Measurements from ENCODE around the gene APOBEC3F. TPM values are rescaled to one million over a fixed set of nuclear protein-coding genes. Genes with fewer than 3 reads are reported as not detected.
"Not testable (repeated sequence)": the region's sequence is repeated elsewhere in the genome, so short reads cannot be mapped to it uniquely, and the experiment has no call there.

Gene APOBEC3F
- total RNA-seq, 1 donor from 2014 or later: 5.4 TPM

DNA sequence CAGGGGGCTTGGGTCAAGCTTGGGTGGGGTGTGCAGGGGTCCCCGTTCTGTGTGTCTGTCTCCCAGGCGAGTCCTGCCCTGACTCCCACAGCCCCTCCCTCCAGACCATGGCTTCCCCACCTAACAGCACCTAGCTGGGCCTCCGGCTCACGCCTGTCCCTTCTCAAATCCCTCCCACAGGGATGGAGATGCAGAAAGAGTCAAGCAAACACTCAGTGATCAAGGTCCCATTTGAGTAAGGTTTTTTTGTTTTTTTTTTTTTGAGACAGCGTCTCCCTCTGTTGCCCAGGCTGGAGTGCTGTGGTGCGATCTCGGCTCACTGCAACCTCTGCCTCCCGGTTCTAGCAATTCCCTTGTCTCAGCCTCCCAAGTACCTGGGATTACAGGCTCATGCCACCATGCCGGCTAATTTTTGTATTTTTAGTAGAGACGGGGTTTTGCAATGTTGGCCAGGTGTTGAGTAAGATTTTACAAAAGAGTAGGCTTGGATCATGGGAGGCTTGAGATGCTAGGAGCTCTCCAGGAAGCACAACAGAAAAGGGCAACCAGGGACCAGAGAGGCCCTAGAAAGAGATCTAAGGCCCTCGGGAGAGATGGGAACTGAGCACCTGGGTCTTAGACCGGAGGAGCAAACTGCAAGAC lies 14.0 kb upstream of the APOBEC3F start:
- DNase-seq (ENCODE audit: low read depth in 2 of 2): no peak

DNA sequence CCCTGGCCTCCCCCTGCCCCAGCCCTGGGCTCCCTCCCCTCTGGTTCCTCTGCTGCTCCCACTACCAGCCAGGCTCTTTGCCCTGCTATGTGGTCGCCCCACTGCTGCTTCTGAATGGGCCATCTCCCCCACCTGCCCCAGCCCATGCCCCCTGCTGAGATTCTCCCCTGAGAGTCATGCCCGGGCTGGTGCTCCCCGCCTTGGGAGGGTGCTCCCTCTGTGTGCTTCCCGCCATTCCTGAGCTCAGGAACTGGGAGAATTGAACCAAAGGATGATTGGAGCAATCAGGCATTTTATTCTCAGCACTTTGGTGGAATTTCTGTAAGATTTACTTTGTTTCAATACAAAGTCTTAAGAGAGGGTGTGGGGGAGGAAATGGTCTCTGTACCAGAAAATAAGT lies 12.9 kb upstream of the APOBEC3F start:
- DNase-seq (ENCODE audit: low read depth in 2 of 2): no peak

DNA sequence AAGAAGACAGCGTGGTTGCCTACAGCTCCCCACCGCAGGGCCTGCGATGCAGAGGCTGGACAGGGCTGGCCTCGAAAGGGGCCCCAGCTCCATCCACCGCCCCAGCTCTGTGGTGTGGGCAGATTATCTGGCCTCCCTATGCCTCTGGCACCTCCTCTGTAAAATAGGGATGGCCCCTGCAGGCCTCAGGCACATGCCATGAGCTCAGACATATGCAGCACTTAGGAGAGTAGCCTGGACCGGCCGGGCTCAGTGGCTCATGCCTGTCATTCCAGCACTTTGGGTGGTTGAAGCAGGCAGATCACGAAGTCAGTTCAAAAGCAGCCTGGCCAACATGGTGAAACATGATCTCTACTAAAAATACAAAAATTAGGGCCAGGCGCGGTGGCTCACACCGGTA lies 12.4 kb upstream of the APOBEC3F start:
- DNase-seq (ENCODE audit: low read depth in 2 of 2): no peak

DNA sequence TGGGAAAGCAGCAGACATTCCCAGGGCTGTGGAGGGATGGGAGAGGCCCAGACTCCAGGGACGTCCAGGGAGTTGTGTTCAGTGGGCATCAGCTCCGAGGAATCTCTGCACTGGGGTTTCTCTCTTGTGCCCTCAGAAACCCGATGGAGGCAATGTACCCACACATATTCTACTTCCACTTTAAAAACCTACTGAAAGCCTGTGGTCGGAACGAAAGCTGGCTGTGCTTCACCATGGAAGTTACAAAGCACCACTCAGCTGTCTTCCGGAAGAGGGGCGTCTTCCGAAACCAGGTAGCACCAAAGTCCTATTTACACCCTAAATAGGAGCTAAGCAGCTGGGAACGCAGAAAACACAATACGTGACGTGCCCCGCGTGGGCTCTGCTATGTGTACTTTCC lies 11.4 kb upstream of the APOBEC3F start:
- no peak for DNase-seq (ENCODE audit: low read depth in 2 of 2)

DNA sequence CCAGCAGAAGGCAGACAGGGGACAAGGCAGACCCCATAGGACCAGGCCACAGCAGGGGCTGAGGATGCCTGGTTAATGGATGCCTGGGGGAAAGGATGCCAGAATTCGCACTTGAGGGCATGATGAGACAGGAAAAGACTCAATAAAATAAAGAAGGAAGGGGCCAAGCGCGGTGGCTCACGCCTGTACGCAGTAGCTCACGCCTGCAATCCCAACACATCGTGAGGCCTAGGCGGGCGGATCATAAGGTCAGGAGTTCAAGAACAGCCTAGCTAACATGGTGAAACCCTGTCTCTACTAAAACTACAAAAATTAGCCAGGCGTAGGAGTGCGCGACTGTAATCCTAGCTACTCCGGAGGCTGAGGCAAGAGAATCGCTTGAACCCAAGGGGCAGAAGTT lies 10.0 kb upstream of the APOBEC3F start:
- no peak for DNase-seq (ENCODE audit: low read depth in 2 of 2)

DNA sequence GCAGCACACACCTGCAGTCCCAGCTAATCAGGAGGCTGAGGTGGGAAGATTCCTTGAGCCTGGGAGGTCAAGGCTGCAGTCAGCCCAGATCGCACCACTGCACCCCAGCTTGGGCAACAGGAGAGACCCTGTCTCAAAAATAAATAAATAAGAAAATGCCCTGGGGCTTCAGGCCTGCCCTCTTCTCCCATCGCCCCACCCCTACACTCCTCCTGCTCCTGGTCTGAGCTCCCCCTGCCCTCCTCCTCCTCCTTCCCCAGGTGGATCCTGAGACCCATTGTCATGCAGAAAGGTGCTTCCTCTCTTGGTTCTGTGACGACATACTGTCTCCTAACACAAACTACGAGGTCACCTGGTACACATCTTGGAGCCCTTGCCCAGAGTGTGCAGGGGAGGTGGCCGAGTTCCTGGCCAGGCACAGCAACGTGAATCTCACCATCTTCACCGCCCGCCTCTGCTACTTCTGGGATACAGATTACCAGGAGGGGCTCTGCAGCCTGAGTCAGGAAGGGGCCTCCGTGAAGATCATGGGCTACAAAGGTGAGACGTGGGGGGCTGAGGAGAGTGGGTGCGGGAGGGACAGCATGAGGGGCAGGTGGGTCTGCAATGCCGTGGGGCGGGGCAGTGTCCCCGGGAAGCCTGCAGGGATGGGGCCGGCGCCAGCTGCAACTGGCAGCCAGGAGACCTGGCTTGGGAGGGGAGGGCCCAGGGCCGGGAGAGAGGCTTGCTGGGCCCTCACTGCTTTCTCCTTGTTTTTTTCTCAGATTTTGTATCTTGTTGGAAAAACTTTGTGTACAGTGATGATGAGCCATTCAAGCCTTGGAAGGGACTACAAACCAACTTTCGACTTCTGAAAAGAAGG lies 9.0 kb upstream of the APOBEC3F start:
- DNase-seq (ENCODE audit: low read depth in 2 of 2): not testable (repeated sequence)

DNA sequence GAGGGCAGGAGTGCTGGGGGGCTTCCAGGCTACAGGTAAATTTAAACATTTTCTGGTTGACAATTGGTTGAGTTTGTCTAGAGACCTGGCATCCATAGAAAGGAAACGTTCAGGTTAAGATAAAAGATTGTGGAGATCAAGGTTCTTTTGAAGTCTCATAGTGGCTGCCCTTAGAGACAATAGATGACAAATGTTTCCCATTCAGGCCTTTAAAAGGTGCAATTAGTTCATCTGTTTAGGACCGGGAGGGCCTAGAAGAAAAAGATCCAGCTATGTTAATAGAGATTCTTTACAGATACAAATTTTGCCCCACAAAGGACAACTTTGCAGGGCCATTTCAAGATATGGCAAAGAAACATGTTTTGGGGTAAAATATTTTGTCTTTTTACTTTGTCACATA lies 3.6 kb upstream of the APOBEC3F start:
- DNase-seq (ENCODE audit: low read depth in 2 of 2): not testable (repeated sequence)

DNA sequence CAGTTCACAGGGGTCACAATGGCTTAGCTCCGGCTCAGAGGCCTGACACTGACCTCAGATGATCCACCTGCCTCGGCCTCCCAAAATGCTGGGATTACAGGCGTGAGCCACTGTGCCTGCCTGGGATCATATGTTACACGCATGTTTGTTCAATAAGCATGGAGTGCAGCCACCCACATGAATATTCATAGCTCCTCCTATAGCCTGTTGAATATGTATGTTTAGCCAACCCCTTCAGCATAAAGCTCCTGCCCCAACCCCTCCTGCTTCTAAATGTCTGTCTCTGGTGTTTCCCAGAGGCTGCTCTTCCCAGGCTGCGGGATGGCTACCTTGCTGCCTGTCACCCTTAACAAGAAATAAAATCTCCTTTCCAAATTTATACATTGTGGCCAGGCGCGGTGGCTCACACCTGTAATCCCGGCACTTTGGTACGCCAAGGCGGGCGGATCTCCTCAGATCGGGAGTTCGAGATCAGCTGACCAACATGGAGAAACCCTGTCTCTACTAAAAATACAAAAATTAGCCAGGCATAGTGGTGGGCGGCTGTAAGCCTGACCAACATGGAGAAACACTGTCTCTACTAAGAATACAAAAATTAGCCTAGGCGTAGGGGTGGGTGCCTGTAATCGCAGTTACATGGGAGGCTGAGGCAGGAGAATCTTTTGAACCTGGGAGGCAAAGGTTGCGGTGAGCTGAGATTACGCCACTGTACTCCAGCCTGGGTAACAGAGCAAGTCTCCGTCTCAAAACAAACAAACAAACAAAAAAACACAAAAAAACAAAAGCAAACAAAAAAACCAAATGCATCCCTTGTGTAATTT lies 1.1 kb upstream of the APOBEC3F start:
- no peak for DNase-seq (ENCODE audit: low read depth in 2 of 2)

DNA sequence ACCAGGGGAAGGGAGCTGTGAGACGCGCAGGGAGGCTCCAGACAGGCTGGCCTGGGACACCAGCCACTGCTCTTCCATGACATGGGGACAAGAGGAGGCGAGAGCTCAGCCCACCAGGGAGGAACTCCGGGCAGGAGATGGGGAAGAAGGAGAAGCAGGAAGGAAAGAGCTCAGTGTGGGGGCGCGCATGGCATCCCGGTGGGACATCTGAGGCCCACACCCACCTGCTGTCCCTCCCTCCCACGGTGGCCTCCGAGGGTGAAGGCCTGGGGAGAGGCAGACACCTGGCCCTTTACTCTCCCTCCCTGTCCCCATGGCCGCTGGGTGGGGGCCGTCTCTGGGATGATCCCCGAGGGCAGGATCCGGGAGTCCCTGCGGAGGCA lies 518 bp upstream of the APOBEC3F start:
- DNase-seq (ENCODE audit: low read depth in 2 of 2): not testable (repeated sequence)

DNA sequence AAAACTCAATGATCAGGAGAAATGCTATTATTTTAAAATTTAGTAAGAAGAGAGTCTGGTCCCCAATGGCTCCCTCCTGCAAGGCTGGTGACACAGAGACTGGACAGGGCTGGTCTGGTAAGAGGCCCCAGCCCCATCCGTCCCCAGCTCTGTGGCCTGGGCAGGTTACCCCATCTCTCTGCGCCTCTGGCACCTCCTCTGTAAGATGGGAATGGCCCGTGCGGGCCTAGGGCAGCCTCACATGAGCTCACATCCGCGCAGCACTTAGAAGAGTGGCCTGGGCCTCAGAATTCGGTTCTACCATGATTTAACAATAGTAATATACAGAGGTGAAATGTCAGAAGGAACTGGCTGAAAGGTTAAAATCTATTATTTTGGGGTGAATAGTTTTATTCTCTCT lies 1.2 kb downstream of the APOBEC3F start:
- DNase-seq (ENCODE audit: low read depth in 2 of 2): no peak

DNA sequence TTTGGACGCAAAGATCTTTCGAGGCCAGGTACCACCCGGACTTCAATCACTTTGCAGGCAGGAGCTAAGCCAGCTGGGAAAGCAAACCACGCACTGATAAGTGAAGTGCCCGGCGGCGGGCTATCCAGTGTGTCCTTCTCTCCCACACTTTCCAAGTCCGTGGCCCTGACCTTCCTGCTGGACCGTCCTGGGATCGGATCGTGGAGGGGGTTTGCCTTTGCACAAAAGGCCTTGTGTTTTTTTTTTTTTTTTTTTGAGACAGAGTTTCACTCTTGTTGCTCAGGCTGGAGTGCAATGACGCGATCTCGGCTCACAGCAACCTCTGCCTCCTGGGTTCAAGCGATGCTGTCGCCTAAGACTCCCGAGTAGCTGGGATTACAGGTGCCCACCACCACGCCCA lies 2.4 kb downstream of the APOBEC3F start:
- DNase-seq (ENCODE audit: low read depth in 2 of 2): not testable (repeated sequence)

DNA sequence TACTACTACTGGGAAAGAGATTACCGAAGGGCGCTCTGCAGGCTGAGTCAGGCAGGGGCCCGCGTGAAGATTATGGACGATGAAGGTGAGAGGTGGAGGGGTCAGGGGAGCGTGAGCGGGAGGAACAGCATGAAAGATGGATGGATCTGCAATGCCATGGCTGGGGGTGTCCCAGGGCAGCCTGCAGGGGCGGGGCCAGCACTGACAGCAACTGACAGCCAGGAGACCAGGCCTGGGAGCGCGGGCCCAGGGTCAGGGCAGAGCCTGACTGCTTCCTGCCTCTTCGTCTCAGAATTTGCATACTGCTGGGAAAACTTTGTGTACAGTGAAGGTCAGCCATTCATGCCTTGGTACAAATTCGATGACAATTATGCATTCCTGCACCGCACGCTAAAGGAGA lies 4.5 kb downstream of the APOBEC3F start:
- not testable (repeated sequence) for DNase-seq (ENCODE audit: low read depth in 2 of 2)

DNA sequence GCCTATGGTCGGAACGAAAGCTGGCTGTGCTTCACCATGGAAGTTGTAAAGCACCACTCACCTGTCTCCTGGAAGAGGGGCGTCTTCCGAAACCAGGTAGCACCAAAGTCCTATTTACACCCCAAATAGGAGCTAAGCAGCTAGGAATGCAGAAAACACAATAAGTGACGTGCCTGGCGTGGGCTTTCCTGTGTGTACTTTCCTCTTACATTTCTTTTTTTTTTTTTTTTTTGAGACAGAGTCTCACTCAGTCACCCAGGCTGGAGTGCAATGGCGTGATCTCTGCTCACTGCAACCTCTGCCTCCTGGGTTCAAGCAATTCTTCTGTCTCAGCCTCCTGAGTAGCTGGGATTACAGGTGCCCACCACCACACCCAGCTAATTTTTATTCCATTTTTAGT lies 8.8 kb downstream of the APOBEC3F start:
- not testable (repeated sequence) for DNase-seq (ENCODE audit: low read depth in 2 of 2)

DNA sequence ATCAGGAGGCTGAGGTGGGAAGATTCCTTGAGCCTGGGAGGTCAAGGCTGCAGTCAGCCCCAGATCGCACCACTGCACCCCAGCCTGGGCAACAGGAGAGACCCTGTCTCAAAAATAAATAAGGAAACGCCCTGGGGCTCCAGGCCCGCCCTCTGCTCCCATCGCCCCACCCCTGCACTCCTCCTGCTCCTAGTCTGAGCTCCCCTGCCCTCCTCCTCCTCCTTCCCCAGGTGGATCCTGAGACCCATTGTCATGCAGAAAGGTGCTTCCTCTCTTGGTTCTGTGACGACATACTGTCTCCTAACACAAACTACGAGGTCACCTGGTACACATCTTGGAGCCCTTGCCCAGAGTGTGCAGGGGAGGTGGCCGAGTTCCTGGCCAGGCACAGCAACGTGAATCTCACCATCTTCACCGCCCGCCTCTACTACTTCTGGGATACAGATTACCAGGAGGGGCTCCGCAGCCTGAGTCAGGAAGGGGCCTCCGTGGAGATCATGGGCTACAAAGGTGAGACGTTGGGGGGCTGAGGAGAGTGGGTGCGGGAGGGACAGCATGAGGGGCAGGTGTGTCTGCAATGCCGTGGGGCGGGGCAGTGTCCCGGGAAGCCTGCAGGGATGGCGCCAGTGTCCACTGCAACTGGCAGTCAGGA lies 11.3 kb downstream of the APOBEC3F start:
- DNase-seq (ENCODE audit: low read depth in 2 of 2): not testable (repeated sequence)

DNA sequence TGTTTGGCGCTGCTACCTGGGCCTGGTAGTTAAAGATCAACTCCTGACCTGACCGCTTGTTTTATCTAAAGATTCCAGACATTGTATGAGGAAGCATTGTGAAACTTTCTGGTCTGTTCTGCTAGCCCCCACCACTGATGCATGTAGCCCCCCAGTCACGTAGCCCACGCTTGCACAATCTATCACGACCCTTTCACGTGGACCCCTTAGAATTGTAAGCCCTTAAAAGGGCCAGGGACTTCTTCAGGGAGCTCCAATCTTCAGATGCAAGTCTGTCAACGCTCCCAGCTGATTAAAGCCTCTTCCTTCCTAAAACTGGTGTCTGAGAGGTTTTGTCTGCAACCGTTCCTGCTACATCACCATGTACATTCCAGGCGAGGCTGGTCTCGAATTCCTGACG lies 15.0 kb downstream of the APOBEC3F start:
- DNase-seq (ENCODE audit: low read depth in 2 of 2): no peak

DNA sequence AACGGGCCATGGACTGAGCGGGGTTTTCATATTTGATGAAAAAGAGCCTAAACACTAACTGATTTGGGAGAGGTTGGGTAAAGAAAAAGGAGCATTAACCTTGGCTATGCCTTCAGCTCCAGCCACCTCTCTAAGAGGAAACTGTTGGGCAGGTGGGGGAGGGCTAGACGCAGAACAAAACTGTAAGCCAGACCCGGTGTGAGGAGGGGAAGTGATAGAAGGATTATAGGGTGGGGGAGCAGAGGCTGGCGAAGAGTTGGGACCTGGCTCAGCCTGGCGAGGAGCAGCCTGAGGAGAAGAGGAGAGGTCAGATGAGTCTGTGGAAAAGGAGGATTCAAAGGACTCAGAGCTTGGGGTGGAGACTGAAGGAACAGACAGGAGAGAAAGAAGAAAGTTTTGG lies 20.6 kb downstream of the APOBEC3F start:
- not testable (repeated sequence) for DNase-seq (ENCODE audit: low read depth in 2 of 2)

DNA sequence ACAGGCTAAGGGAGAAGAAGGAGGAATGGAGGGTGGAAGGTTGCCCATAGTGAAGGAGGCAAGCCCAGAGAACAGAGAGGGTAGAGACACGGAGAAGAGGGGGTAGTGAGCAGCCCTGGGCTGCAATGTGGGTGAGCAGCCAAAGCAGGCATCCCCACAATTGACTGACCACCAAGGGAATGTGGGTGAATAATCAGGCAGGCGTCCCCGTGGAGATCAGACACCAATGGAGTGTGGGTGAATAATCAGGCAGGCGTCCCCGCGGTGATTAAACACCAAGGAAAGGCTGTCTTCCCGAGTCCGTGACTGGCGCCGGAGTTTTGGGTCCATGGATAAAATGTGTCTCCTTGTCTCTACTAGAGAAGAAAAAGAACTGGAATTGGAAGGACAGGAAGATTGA lies 21.3 kb downstream of the APOBEC3F start:
- not testable (repeated sequence) for DNase-seq (ENCODE audit: low read depth in 2 of 2)

DNA sequence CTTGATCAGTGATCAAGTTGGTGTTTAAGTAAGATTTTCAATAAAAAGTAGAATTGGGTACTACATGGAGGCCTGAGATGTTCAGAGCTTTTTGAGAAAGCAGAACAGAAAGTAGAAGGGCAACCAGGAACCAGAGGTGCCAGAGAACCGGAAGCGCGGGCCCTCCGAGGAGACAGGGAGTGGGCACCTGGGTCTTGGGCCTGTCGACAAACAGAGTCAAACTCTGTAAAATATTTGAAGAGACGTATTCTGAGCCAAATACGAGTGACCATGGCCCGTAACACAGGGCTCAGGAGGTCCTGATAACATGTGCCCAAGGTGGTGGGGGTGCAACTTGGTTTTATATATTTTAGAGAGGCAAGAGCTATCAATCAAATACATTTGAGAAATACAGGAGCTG lies 23.2 kb downstream of the APOBEC3F start:
- not testable (repeated sequence) for DNase-seq (ENCODE audit: low read depth in 2 of 2)

DNA sequence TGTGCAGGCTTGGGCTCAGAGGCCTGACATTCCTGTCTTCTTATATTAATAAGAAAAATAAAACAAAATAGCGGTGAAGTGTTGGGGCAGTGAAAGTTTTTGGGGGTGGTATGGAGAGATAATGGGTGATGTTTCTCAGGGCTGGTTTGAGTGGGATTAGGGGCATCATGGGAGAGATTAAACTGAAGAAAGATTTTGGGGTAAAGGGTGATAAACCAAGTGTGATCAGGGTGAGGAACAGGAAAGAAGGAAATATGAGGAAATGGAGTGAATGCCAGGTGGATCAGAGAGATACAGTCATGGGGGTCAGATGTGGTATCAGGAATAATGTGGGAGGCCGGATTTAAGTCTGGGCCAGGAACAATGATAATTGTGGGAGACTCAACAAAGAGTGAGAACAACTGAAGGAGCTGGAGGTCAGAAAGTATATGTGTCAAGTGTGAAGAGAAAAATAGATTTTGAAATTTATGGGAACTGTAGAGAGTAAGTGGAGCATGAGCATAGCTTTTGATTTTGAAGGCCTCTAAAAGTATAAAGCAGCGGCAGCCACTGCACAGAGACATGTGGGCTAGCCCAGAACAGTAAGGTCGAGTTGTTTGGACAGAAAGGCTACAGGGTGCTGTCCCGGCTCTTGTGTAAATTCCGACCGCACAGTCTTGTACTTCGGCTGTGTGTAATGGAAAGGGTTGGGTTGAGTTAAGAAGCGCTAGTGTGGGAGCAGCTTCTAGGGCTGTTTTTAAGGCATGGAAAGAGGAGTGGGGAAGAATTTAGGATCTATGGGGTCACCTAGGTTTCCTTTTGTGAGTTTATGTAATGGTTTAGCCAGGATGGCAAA lies 26.0 kb downstream of the APOBEC3F start:
- not testable (repeated sequence) for DNase-seq (ENCODE audit: low read depth in 2 of 2)

DNA sequence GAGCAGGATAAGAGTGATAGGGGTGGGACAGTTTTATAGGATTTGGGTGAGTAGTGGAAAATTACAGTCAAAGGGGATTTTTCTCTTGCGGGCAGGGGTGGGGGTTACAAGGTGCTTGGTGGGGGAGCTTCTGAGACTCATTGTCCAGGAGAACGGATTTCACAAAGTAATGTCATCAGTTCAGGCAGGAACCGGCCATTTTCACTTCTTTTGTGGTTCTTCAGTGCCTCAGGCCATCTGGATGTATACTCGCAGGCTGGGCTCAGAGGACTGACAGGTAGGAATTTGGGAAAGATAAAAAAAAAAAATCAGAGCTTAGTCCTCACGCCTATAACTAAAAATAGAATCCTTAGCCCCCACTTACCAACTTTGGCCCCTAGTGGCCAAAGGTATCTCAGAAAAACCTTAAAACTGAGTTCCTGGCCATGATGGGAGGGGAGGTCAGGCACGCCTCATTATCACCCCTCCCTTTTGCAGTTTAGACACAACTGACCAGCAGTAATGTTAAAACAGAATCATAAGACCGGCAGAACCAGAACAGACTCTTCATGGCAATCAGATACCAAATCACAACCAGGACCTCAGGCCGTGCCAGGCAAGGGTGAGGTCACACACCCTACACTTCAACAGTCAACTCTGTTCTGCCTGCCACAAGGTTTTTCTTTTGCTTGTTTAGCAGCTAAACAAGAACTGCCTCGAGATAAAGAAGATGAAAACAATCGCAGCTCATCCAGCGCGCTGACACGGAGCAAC lies 27.5 kb downstream of the APOBEC3F start:
- DNase-seq (ENCODE audit: low read depth in 2 of 2): no peak
